SK-N-SH (cell line): Measurements from ENCODE around the gene HAUS8. TPM values are rescaled to one million over a fixed set of nuclear protein-coding genes. Genes with fewer than 3 reads are reported as not detected.

Source experiments
- CTCF ChIA-PET: fragments of 300-600, 350-600 bp; formaldehyde crosslinking; extraction: SDS; loops from one replicate; lab custom pipeline; 2021; lab: Yijun Ruan, JAX
- POLR2A ChIA-PET: fragments of 350-600 bp; sonication (Branson Sonifier 250); formaldehyde crosslinking; extraction: SDS; loops from one replicate; lab custom pipeline; 2020; ENCODE audit warnings: antibody characterized with exemption, inconsistent platforms; lab: Yijun Ruan, JAX
- DNase-seq: peaks from one replicate; pipeline ENCODE4 v3.0.0; 2012
- H2AFZ ChIP-seq: fragments of 200-600 bp; sonication (generic); 2 replicates; pipeline ENCODE4 v1.8.1; 2016; ENCODE audit warnings: antibody characterized with exemption, mild to moderate bottlenecking, low read depth
- H3F3A ChIP-seq: fragments of 200-600 bp; sonication (generic); replicated peaks from 2 replicates; pipeline ENCODE3; 2016; ENCODE audit warnings: antibody characterized with exemption, mild to moderate bottlenecking; ENCODE audit not compliant: insufficient read depth
- H3K27ac ChIP-seq, 2 experiments: fragments of 200-500 bp in 1 of 2; fragments of 200-600 bp in 1 of 2; sonication (Bioruptor generic) in 1 of 2; sonication (generic), shearing (Covaris generic) in 1 of 2; 2 replicates each; pipeline versions ENCODE4 v1.5.1 to v1.6.1; 2014 to 2016; ENCODE audit warnings: low read depth in 2 of 2, inconsistent platforms in 1 of 2, low read length in 1 of 2, mild to moderate bottlenecking in 1 of 2, mixed read lengths in 1 of 2
- H3K27me3 ChIP-seq: fragments of 200-600 bp; sonication (generic), shearing (Covaris generic); 2 replicates; pipeline ENCODE4 v1.6.1; 2016; ENCODE audit warnings: mixed run types; ENCODE audit not compliant: insufficient read depth
- H3K36me3 ChIP-seq, 2 experiments: fragments of 200-500 bp in 1 of 2; fragments of 200-600 bp in 1 of 2; sonication (Bioruptor generic) in 1 of 2; sonication (generic) in 1 of 2; replicated peaks in 1 of 2; 2 replicates each; pipeline versions ENCODE3 to v1.5.1; 2014 to 2016; ENCODE audit warnings: low read length in 1 of 2, mild to moderate bottlenecking in 1 of 2; ENCODE audit not compliant: insufficient read depth in 2 of 2, control insufficient read depth in 1 of 2
- H3K4me1 ChIP-seq, 2 experiments: fragments of 200-500 bp in 1 of 2; fragments of 200-600 bp in 1 of 2; sonication (Bioruptor generic) in 1 of 2; sonication (generic), shearing (Covaris generic) in 1 of 2; 2 replicates each; pipeline versions ENCODE4 v1.5.1 to v1.6.1; 2014 to 2016; ENCODE audit warnings: low read depth in 1 of 2, low read length in 1 of 2, mixed run types in 1 of 2; ENCODE audit not compliant: insufficient read depth in 2 of 2, control insufficient read depth in 1 of 2
- H3K4me2 ChIP-seq: fragments of 200-600 bp; sonication (generic), shearing (Covaris generic); 2 replicates; pipeline ENCODE4 v1.6.1; 2017; ENCODE audit warnings: mixed run types
- H3K4me3 ChIP-seq, 2 experiments: fragments of 200-500 bp in 1 of 2; fragments of 200-600 bp in 1 of 2; sonication (Bioruptor generic) in 1 of 2; sonication (generic), shearing (Covaris generic) in 1 of 2; 2 replicates each; pipeline versions ENCODE4 v1.5.1 to v1.8.1; 2014 to 2016; ENCODE audit warnings: low read depth in 2 of 2, inconsistent platforms in 1 of 2, low read length in 1 of 2, mild to moderate bottlenecking in 1 of 2, mixed read lengths in 1 of 2, moderate library complexity in 1 of 2
- H3K79me2 ChIP-seq: fragments of 200-600 bp; sonication (generic); 2 replicates; pipeline ENCODE4 v1.8.1; 2017; ENCODE audit warnings: mild to moderate bottlenecking; ENCODE audit not compliant: insufficient read depth
- H3K9ac ChIP-seq: fragments of 200-600 bp; sonication (generic); 2 replicates; pipeline ENCODE4 v1.6.1; 2017; ENCODE audit warnings: mixed run types
- H3K9me2 ChIP-seq: fragments of 200-600 bp; sonication (generic); 2 replicates; pipeline ENCODE4 v1.6.1; 2017; ENCODE audit warnings: mixed run types
- H3K9me3 ChIP-seq: fragments of 200-600 bp; sonication (generic); 2 replicates; pipeline ENCODE4 v1.6.1; 2017; ENCODE audit warnings: mixed run types, mild to moderate bottlenecking, moderate library complexity
- H4K20me1 ChIP-seq: fragments of 200-600 bp; sonication (generic); 2 replicates; pipeline ENCODE4 v1.6.1; 2017; ENCODE audit warnings: mild to moderate bottlenecking, mixed run types; ENCODE audit not compliant: insufficient read depth
- CTCF ChIP-seq: fragments of 200-600 bp; sonication (generic); IDR thresholded peaks from 2 replicates; pipeline ENCODE4 v1.6.1; 2017; ENCODE audit warnings: antibody characterized with exemption, mild to moderate bottlenecking, moderate library complexity
- ELF1 ChIP-seq: IDR thresholded peaks from 2 replicates; pipeline ENCODE4 v1.4.0; 2012
- EP300 ChIP-seq, 2 experiments: IDR thresholded peaks; 2 replicates each; pipeline versions ENCODE4 v1.4.0 to v1.6.1; 2012; ENCODE audit warnings: borderline replicate concordance in 1 of 2, low read depth in 1 of 2, low read length in 1 of 2
- FOSL2 ChIP-seq: IDR thresholded peaks from 2 replicates; pipeline ENCODE4 v1.4.0; 2012; ENCODE audit warnings: low read depth, mild to moderate bottlenecking, moderate library complexity, borderline replicate concordance
- FOXJ3 ChIP-seq: sonication (generic); formaldehyde crosslinking; IDR thresholded peaks from 2 replicates; pipeline ENCODE4 v1.5.1; 2020; ENCODE audit warnings: mild to moderate bottlenecking, missing genetic modification reagents
- GATA2 ChIP-seq: sonication (generic); formaldehyde crosslinking; IDR thresholded peaks from 2 replicates; pipeline ENCODE4 v1.5.0; 2020; ENCODE audit warnings: mild to moderate bottlenecking, missing genetic modification reagents
- MEF2A ChIP-seq: IDR thresholded peaks from 2 replicates; pipeline ENCODE4 v1.4.0; 2012; ENCODE audit warnings: low read depth, borderline replicate concordance
- NFIC ChIP-seq: IDR thresholded peaks from 2 replicates; pipeline ENCODE4 v1.4.0; 2012; ENCODE audit warnings: borderline replicate concordance
- NRF1 ChIP-seq: IDR thresholded peaks from 2 replicates; pipeline ENCODE4 v1.6.1; 2012; ENCODE audit warnings: low read depth, mild to moderate bottlenecking, low read length
- PBX3 ChIP-seq: IDR thresholded peaks from 2 replicates; pipeline ENCODE4; 2012
- POLR2AphosphoS5 ChIP-seq: IDR thresholded peaks from 2 replicates; pipeline ENCODE4 v1.6.1; 2012; ENCODE audit warnings: low read depth, low read length
- RFX5 ChIP-seq: IDR thresholded peaks from 2 replicates; pipeline ENCODE4 v1.6.1; 2012; ENCODE audit warnings: mild to moderate bottlenecking, improper control_type of control experiment, low read length
- RXRA ChIP-seq: IDR thresholded peaks from 2 replicates; pipeline ENCODE4 v1.4.0; 2012; ENCODE audit warnings: low read depth, mild to moderate bottlenecking, borderline replicate concordance
- SIN3A ChIP-seq: IDR thresholded peaks from 2 replicates; pipeline ENCODE4 v1.6.1; 2012; ENCODE audit warnings: low read depth, mild to moderate bottlenecking, low read length, moderate library complexity, borderline replicate concordance
- SMC3 ChIP-seq: IDR thresholded peaks from 2 replicates; pipeline ENCODE4 v1.6.1; 2012; ENCODE audit warnings: low read depth, low read length, improper control_type of control experiment
- TCF12 ChIP-seq: IDR thresholded peaks from 2 replicates; pipeline ENCODE4 v1.4.0; 2012
- TEAD4 ChIP-seq: IDR thresholded peaks from 2 replicates; pipeline ENCODE4 v1.4.0; 2012; ENCODE audit warnings: mild to moderate bottlenecking, borderline replicate concordance; ENCODE audit not compliant: insufficient read depth
- USF2 ChIP-seq: fragments of 150-350 bp; IDR thresholded peaks from 2 replicates; pipeline ENCODE4 v1.6.1; 2017; ENCODE audit warnings: antibody characterized with exemption, low read length, low read depth, borderline replicate concordance
- WGBS: methylation state at CpG from one replicate; pipeline ENCODE4 v1.1.6; 2017; ENCODE audit warnings: low lambda C conversion rate; 5-methylcytosine and 5-hydroxymethylcytosine counted together
- polyA plus RNA-seq, 3 experiments: library from polyadenylated mRNA; depleted of rRNA; stranded (reverse); fragments of >200 nt; gene quantifications; 2 replicates each; pipeline ENCODE4 v1.2.3, GENCODE V29; 2012
- TF ChIP-seq, protein P1 (sequence below): IDR thresholded peaks from 2 replicates; pipeline ENCODE4 v1.4.0; 2012; ENCODE audit warnings: low read depth
- TF ChIP-seq, protein P2 (sequence below): IDR thresholded peaks from 2 replicates; pipeline ENCODE4 v1.6.1; 2012; ENCODE audit warnings: mild to moderate bottlenecking, low read depth, low read length, moderate library complexity
- TF ChIP-seq, protein P3 (sequence below): fragments of 150-350 bp; IDR thresholded peaks from 2 replicates; pipeline ENCODE4 v1.6.1; 2016; ENCODE audit warnings: mild to moderate bottlenecking, low read depth, low read length

The HAUS8 gene
- polyA plus RNA-seq, 1 of the 3 experiments (the other 2 are of a cell fraction), result 9.6 TPM

DNA sequence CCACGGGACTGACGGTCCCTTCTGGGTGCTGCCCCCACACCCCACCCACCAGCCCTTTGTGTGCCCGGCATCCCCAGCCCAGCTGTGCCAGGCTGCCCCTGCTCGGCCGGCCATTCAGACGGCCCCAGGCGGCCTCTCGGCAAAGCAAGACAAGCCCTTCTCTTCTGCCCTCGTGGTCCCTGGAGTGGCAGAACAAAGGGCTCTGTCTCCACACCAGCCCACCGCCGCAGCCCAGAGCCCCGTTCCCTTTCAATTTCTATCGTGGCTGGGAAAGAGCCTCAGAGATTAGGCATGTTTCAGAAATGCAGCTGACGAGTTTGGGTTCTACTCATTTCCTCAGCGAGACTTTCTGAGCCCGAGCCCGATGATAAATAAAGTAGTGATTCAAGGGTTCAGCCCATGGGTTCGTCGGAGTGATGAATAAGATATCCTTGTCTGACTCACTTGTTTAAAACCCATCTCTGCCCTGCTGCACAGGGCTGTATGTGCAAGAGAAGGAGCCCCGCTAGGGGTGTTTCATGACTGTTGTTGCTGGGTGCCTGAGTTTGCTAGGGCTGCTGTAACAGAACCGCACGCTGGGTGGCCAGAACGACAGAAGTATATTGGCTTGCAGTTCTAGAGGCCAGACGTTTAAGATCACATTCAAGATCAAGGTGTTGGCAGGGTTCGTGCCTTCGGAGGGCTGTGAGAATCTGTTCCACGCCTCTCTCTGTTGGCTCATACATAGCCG, 4.6 kb upstream of the HAUS8 start (continued):
- TF ChIP-seq PBX3 (peak; percentile 66), FOXJ3 (CRISPR knock-in tag) (no peak), USF2 (no peak), POLR2AphosphoS5 (peak; percentile 49; the same call in 1 of the 2 replicates), TEAD4 (peak; percentile 52; the same call in 1 of the 2 replicates), GATA2 (CRISPR knock-in tag) (peak; percentile 22; the same call in 1 of the 2 replicates), NRF1 (0 out of 2 replicates have a peak, but pooled peaks have one; percentile 7), TCF12 (peak; percentile 60), SIN3A (peak; percentile 90; the same call in 1 of the 2 replicates), FOSL2 (peak; percentile 92)
- TF ChIP-seq, all 33 proteins: peak for 18

DNA sequence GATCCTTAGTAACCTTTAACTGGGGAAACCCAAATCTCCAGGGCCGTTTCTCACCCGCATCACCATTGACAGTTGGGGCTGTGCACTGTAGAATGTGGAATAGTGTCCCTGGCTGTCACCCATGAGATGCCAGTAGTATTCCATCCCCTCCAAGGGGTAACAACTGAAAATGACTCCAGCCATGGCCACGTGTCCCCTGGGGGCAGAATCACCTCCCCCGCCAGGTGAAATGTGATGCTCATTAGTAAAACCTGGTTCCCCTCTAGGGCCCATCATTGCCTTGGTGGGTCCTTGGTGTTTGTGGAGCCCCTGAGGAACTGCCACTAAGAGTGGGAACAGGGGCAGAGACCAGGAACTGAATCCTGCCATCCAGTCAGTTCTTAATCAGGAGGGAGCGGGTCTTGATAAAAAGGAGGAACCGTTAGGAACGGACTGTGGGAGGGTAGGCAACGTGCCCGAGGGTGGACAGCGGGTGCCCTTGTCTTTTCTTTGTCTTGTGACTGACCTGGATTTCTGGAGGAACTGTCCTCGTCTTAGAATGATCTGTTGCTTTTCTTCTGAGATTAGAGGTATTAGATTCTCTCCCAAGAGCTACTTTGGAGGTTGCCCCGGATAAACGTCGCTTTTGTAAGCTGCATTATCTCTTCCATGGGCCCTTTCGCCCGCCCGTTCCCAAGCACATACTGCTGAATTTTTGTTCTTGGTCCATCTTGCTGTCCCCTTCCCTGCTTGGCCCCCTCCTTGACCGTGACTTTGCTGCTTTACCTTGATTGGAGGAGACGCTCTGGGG, 3.9 kb upstream of the HAUS8 start:
- Histone ChIP-seq H3K36me3 (no peaks in the 10 kb centered on the region), H3K4me3 (peak overlapping the region; percentile 45 to 74), H3K9me2 (no peaks in the 10 kb centered on the region), H3K9me3 (no peaks in the 10 kb centered on the region), H3K27me3 (no peaks in the 10 kb centered on the region), H3K9ac (peak overlapping the region; percentile 97), H4K20me1 (peaks cover 46% of the 10 kb centered on the region), H2AFZ (no peak overlapping the region), H3F3A (peaks cover 32% of the 10 kb centered on the region), H3K4me2 (peak overlapping the region; percentile 98), H3K4me1 (peaks cover 21 to 37% of the 10 kb centered on the region in 2 experiments; a peak in 2 of 4 replicates), H3K27ac (peak overlapping the region; percentile 89 to 100), H3K79me2 (peaks cover 88% of the 10 kb centered on the region)
- no peak for TF ChIP-seq SMC3
- TF ChIP-seq, protein P1, sequence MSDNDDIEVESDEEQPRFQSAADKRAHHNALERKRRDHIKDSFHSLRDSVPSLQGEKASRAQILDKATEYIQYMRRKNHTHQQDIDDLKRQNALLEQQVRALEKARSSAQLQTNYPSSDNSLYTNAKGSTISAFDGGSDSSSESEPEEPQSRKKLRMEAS, result no peak
- TF ChIP-seq, protein P2, sequence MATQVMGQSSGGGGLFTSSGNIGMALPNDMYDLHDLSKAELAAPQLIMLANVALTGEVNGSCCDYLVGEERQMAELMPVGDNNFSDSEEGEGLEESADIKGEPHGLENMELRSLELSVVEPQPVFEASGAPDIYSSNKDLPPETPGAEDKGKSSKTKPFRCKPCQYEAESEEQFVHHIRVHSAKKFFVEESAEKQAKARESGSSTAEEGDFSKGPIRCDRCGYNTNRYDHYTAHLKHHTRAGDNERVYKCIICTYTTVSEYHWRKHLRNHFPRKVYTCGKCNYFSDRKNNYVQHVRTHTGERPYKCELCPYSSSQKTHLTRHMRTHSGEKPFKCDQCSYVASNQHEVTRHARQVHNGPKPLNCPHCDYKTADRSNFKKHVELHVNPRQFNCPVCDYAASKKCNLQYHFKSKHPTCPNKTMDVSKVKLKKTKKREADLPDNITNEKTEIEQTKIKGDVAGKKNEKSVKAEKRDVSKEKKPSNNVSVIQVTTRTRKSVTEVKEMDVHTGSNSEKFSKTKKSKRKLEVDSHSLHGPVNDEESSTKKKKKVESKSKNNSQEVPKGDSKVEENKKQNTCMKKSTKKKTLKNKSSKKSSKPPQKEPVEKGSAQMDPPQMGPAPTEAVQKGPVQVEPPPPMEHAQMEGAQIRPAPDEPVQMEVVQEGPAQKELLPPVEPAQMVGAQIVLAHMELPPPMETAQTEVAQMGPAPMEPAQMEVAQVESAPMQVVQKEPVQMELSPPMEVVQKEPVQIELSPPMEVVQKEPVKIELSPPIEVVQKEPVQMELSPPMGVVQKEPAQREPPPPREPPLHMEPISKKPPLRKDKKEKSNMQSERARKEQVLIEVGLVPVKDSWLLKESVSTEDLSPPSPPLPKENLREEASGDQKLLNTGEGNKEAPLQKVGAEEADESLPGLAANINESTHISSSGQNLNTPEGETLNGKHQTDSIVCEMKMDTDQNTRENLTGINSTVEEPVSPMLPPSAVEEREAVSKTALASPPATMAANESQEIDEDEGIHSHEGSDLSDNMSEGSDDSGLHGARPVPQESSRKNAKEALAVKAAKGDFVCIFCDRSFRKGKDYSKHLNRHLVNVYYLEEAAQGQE, result no peak
- TF ChIP-seq NFIC, result no peak
- TF ChIP-seq RXRA, result no peak
- TF ChIP-seq, protein P3, sequence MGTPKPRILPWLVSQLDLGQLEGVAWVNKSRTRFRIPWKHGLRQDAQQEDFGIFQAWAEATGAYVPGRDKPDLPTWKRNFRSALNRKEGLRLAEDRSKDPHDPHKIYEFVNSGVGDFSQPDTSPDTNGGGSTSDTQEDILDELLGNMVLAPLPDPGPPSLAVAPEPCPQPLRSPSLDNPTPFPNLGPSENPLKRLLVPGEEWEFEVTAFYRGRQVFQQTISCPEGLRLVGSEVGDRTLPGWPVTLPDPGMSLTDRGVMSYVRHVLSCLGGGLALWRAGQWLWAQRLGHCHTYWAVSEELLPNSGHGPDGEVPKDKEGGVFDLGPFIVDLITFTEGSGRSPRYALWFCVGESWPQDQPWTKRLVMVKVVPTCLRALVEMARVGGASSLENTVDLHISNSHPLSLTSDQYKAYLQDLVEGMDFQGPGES, result no peak
- TF ChIP-seq MEF2A, result no peak
- no peak for TF ChIP-seq EP300 (IDR thresholded peaks at IDR 0.05; ENCODE audit: borderline replicate concordance in 1 of 2, low read depth in 1 of 2, low read length in 1 of 2)
- no peak for TF ChIP-seq ELF1
- no peak for TF ChIP-seq RFX5
- TF ChIP-seq CTCF, result no peak
- DNase-seq, result no peak
- ChIA-PET CTCF (interaction anchor here (1.2 to 1.4 kb wide), 2 partner anchors 9 kb away, joined by 3 to 5 read pairs; no protein-coding TSS in a partner anchor), POLR2A (no interaction called here)
- 67% methylated on average over 18 of the region's 19 CpGs for WGBS
